GM18507 (cell line): ENCODE measurements around the gene NCK2.

Experiments used
- DNase-seq: peaks from one replicate; pipeline ENCODE4 v3.0.0; 2011; ENCODE audit warnings: low read depth; ENCODE audit not compliant: insufficient read length; ENCODE audit errors: extremely low spot score
- FAIRE-seq: peaks from 2 replicates; lab custom pipeline; 2011; peaks lifted over from hg19 to GRCh38; lab: Jason Lieb, UNC

The NCK2 gene

GRCh38 chr2:105926960-105927678, 182.4 kb downstream of the NCK2 start:
- peak; percentile 29 for FAIRE-seq
- DNase-seq, result no peak

GRCh38 chr2:105928086-105928485, 183.4 kb downstream of the NCK2 start:
- FAIRE-seq (no peak), DNase-seq (no peak)

GRCh38 chr2:105928563-105928962, 183.9 kb downstream of the NCK2 start:
- FAIRE-seq, result no peak
- DNase-seq, result no peak

- DNase-seq, result no peak
- no peak for FAIRE-seq
Observed at GRCh38 chr2:105929516-105929915, 184.8 kb downstream of the NCK2 start.

- FAIRE-seq, result no peak
- DNase-seq, result no peak
Observed at GRCh38 chr2:105932582-105932981, 187.9 kb downstream of the NCK2 start.

GRCh38 chr2:105933906-105934305, 189.2 kb downstream of the NCK2 start:
- DNase-seq, result no peak

GRCh38 chr2:105934467-105934866, 189.8 kb downstream of the NCK2 start:
- FAIRE-seq, result no peak
- no peak for DNase-seq

More at GRCh38 chr2:105933906-105934305, 189.2 kb downstream of the NCK2 start:
- FAIRE-seq, result no peak

- DNase-seq (no peak), FAIRE-seq (no peak)
Observed at GRCh38 chr2:105935063-105935462, 190.4 kb downstream of the NCK2 start.

GRCh38 chr2:105936954-105937353, 192.2 kb downstream of the NCK2 start:
- no peak for FAIRE-seq
- DNase-seq, result no peak

- no peak for FAIRE-seq
Observed at GRCh38 chr2:105937498-105938097, 192.9 kb downstream of the NCK2 start.

More at GRCh38 chr2:105937498-105938097, 192.9 kb downstream of the NCK2 start:
- DNase-seq, result no peak
